Measurements from ENCODE around the gene PRKAR1B. TPM values are rescaled to one million over a fixed set of nuclear protein-coding genes. Genes with fewer than 3 reads are reported as not detected.

Gene PRKAR1B
- total and polyA plus RNA-seq, 2 donors: 13.7 to 15.4 TPM

DNA sequence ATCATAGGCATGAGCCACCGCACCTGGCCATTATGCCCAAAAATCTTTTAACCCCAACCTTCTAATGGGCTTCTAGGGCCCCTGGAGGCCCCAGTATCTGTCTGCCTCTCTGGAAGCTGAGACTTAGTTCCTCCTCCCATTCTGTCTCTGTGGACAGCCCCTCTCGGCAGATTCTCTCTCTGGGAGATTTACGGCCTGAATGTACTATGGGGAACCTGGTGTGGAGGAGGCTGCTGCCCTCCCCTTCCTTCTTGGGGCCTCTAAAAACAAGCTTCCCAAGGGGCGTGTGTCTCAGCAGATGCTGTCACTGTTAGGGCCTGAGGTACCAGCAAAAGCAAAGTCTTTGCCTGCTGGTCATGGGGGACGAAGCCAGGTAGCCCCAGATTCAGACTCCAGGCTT lies 35.8 kb upstream of the PRKAR1B start:
- Histone ChIP-seq H3K27me3 (ENCODE audit: control insufficient read depth in 2 of 2, insufficient read depth in 1 of 2, low read length in 1 of 2) (no peaks in the 10 kb centered on the region), H3K27ac (ENCODE audit: low read depth in 1 of 2, low read length in 1 of 2) (no peak overlapping the region), H3K4me3 (ENCODE audit: low read length in 2 of 2) (no peak overlapping the region), H3K9me3 (ENCODE audit: control insufficient read depth in 2 of 2, insufficient read depth in 1 of 2, low read length in 1 of 2) (peaks cover 0 to 7% of the 10 kb centered on the region in 2 donors), H3K4me1 (ENCODE audit: control insufficient read depth in 2 of 2, insufficient read depth in 2 of 2, low read length in 2 of 2) (no peaks in the 10 kb centered on the region), H3K36me3 (ENCODE audit: control insufficient read depth in 2 of 2, insufficient read depth in 2 of 2, low read length in 1 of 2) (peaks cover 44 to 45% of the 10 kb centered on the region in 2 donors)
- 88% methylated on average over 5 of the region's 5 CpGs for WGBS
- DNase-seq (ENCODE audit: low read depth in 6 of 9, low spot score in 9 of 9): no peak

DNA sequence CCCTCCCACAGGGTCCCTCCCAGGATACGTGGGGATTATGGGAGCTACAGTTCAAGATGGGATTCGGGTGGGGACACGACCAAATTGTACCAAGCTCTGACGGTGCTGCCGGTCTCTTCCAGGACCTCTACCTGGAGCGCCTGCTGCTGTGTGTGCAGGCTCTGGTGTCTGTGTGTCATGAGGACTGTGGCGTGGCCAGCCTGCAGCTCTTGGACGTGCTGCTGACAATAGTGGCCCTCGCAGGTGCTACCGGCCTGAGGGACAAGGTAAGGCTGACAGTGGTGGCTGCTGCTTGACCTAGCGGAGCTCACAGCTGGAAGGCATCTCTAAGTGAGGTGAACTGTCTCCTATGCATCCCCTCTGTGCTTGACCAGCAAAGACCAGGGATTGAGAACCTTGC lies 34.5 kb upstream of the PRKAR1B start:
- Histone ChIP-seq H3K4me3 (ENCODE audit: low read length in 2 of 2) (no peak overlapping the region), H3K4me1 (ENCODE audit: control insufficient read depth in 2 of 2, insufficient read depth in 2 of 2, low read length in 2 of 2) (no peaks in the 10 kb centered on the region), H3K27ac (ENCODE audit: low read depth in 1 of 2, low read length in 1 of 2) (no peak overlapping the region), H3K9me3 (ENCODE audit: control insufficient read depth in 2 of 2, insufficient read depth in 1 of 2, low read length in 1 of 2) (peaks cover 0 to 7% of the 10 kb centered on the region in 2 donors), H3K27me3 (ENCODE audit: control insufficient read depth in 2 of 2, insufficient read depth in 1 of 2, low read length in 1 of 2) (no peaks in the 10 kb centered on the region), H3K36me3 (ENCODE audit: control insufficient read depth in 2 of 2, insufficient read depth in 2 of 2, low read length in 1 of 2) (peaks cover 54 to 56% of the 10 kb centered on the region in 2 donors)
- DNase-seq (ENCODE audit: low read depth in 6 of 9, low spot score in 9 of 9): no peak
- 98% methylated on average over 11 of the region's 11 CpGs for WGBS

DNA sequence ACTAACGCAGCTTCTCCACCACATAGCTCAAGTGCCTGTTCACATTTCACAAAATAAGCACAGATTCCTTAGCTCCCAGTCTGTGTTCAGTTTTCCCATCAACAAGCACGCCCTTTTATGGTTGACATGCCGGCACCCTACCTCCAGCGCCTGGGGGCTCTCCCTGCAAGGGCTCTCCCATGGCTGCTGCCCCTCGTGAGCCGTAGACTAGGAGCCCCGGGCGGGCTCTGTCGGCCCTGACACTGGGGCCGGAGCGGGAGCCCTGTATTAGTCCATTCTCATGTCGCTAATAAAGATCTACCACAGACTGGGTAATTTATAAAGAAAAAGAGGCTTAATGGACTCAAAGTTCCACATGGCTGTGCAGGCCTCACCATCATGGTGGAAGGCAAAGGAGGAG lies 34.0 kb upstream of the PRKAR1B start:
- 98% methylated on average over 12 of the region's 12 CpGs for WGBS

DNA sequence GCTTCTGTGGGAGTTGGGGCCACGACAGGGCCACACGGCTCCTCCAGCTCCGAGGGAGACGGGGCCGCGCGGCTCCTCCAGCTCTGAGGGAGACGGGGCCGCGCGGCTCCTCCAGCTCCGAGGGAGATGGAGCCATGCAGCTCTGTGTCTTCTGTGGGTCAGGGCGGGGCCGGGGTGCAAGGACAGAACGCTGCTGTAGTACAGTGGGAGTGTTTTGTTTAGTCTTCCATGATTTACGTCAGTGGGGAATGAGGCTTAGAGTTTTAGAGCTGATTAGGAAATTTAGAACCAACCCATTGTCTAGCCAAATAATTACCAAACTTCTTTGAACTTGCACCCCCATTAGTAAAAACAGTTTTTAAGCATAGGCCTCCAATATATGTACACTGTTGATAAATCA lies 32.9 kb upstream of the PRKAR1B start:
- Histone ChIP-seq H3K36me3 (ENCODE audit: control insufficient read depth in 2 of 2, insufficient read depth in 2 of 2, low read length in 1 of 2) (peaks cover 54 to 55% of the 10 kb centered on the region in 2 donors), H3K4me1 (ENCODE audit: control insufficient read depth in 2 of 2, insufficient read depth in 2 of 2, low read length in 2 of 2) (no peaks in the 10 kb centered on the region), H3K4me3 (ENCODE audit: low read length in 2 of 2) (no peak overlapping the region), H3K9me3 (ENCODE audit: control insufficient read depth in 2 of 2, insufficient read depth in 1 of 2, low read length in 1 of 2) (no peaks in the 10 kb centered on the region), H3K27me3 (ENCODE audit: control insufficient read depth in 2 of 2, insufficient read depth in 1 of 2, low read length in 1 of 2) (no peaks in the 10 kb centered on the region), H3K27ac (ENCODE audit: low read depth in 1 of 2, low read length in 1 of 2) (no peak overlapping the region)
- 94% methylated on average over 16 of the region's 16 CpGs for WGBS
- DNase-seq (ENCODE audit: low read depth in 6 of 9, low spot score in 9 of 9): no peak

More for the DNA sequence above, 34.0 kb upstream of the PRKAR1B start:
- peaks cover 0 to 7% of the 10 kb centered on the region in 2 donors for H3K9me3 ChIP-seq (ENCODE audit: control insufficient read depth in 2 of 2, insufficient read depth in 1 of 2, low read length in 1 of 2)
- H3K27me3 ChIP-seq (ENCODE audit: control insufficient read depth in 2 of 2, insufficient read depth in 1 of 2, low read length in 1 of 2): no peaks in the 10 kb centered on the region
- H3K36me3 ChIP-seq (ENCODE audit: control insufficient read depth in 2 of 2, insufficient read depth in 2 of 2, low read length in 1 of 2): peaks cover 56% of the 10 kb centered on the region in 2 donors
- H3K4me3 ChIP-seq (ENCODE audit: low read length in 2 of 2): no peak overlapping the region
- DNase-seq (ENCODE audit: low read depth in 6 of 9, low spot score in 9 of 9): no peak
- H3K4me1 ChIP-seq (ENCODE audit: control insufficient read depth in 2 of 2, insufficient read depth in 2 of 2, low read length in 2 of 2): no peaks in the 10 kb centered on the region
- no peak overlapping the region for H3K27ac ChIP-seq (ENCODE audit: low read depth in 1 of 2, low read length in 1 of 2)

DNA sequence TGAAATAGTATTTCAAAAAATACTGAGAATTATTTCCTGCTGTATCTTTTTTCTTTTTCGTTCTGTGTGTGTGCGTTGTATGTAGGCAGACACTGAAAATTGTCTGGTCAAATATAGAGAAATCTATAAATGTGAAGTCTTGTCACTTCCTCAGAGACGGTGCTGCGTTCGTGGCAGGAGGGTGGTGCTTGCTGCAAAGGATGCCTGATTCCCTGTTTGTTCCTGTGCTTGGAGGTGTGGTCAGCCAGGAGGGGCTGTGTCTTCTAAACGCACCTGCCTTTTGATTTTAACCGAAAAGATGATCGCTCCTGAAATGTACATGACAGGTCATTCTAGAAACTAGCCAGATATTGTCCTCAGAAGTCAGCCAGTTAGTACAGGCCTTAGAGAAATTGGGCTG lies 32.5 kb upstream of the PRKAR1B start:
- H3K36me3 ChIP-seq (ENCODE audit: control insufficient read depth in 2 of 2, insufficient read depth in 2 of 2, low read length in 1 of 2): peaks cover 55 to 58% of the 10 kb centered on the region in 2 donors
- 87% methylated on average over 8 of the region's 8 CpGs for whole genome bisulfite sequencing
- H3K27ac ChIP-seq (ENCODE audit: low read depth in 1 of 2, low read length in 1 of 2): no peak overlapping the region

DNA sequence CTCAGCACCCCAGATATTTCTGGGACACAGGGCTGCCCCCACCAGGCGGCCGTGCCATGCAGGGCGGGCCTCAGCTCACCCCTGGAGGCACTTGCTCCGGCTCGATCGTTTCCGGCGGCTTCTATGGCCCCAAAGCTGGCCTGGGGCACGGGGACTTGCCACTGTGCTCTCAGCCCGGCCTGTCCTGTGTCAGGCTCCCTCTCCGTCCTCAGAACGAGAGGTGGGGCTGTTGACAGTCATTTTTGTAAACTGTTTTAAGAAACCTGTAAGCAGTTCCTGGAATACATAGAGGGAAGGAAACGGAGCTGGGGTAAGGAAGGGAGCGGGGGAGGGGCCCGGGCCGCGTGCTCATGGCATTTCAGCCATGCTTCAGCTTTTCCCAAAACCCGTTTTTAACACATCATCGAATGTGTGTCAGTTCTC lies 30.7 kb upstream of the PRKAR1B start:
- WGBS: 91% methylated on average over 19 of the region's 19 CpGs
- no peak overlapping the region for H3K27ac ChIP-seq (ENCODE audit: low read depth in 1 of 2, low read length in 1 of 2)
- no peaks in the 10 kb centered on the region for H3K9me3 ChIP-seq (ENCODE audit: control insufficient read depth in 2 of 2, insufficient read depth in 1 of 2, low read length in 1 of 2)
- peaks cover 38 to 42% of the 10 kb centered on the region in 2 donors for H3K36me3 ChIP-seq (ENCODE audit: control insufficient read depth in 2 of 2, insufficient read depth in 2 of 2, low read length in 1 of 2)
- DNase-seq (ENCODE audit: low read depth in 6 of 9, low spot score in 9 of 9): no peak
- H3K27me3 ChIP-seq (ENCODE audit: control insufficient read depth in 2 of 2, insufficient read depth in 1 of 2, low read length in 1 of 2): no peaks in the 10 kb centered on the region
- no peak overlapping the region for H3K4me3 ChIP-seq (ENCODE audit: low read length in 2 of 2)
- no peaks in the 10 kb centered on the region for H3K4me1 ChIP-seq (ENCODE audit: control insufficient read depth in 2 of 2, insufficient read depth in 2 of 2, low read length in 2 of 2)

More for the DNA sequence above, 32.5 kb upstream of the PRKAR1B start:
- DNase-seq (ENCODE audit: low read depth in 6 of 9, low spot score in 9 of 9): no peak
- Histone ChIP-seq H3K9me3 (ENCODE audit: control insufficient read depth in 2 of 2, insufficient read depth in 1 of 2, low read length in 1 of 2) (no peaks in the 10 kb centered on the region), H3K27me3 (ENCODE audit: control insufficient read depth in 2 of 2, insufficient read depth in 1 of 2, low read length in 1 of 2) (no peaks in the 10 kb centered on the region), H3K4me3 (ENCODE audit: low read length in 2 of 2) (no peak overlapping the region), H3K4me1 (ENCODE audit: control insufficient read depth in 2 of 2, insufficient read depth in 2 of 2, low read length in 2 of 2) (no peaks in the 10 kb centered on the region)

DNA sequence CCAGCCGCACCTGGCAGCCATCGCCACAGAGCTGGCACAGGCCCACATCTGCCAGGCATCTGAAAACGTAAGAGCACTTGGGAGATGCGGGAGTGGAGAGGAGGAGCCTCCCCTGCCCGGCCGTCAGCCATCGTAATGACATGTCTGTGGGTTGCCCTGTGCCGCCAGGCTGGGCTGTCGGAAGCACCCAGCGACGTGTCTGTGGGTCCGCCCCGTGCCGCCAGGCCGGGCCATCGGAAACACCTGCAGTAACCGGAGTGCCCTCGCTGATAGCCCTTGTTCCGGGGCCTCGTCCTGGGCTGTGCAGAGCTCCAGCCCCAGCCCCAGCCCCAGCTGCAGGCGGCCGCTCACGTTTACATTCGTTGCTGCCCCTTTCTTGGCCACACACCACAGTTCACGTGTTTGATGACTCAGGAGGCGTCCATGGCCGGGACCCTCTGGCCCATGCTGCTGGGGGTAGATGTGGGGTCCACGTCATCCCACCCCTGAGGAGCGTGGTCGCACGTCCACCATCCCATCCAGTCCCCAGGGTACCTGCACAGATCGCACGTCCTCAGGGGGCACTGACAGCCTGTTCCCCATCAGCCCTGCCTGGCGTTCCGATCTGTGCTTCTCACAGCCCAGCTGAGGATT lies 30.0 kb upstream of the PRKAR1B start:
- no peak overlapping the region for H3K4me3 ChIP-seq (ENCODE audit: low read length in 2 of 2)
- H3K9me3 ChIP-seq (ENCODE audit: control insufficient read depth in 2 of 2, insufficient read depth in 1 of 2, low read length in 1 of 2): no peaks in the 10 kb centered on the region
- H3K27ac ChIP-seq (ENCODE audit: low read depth in 1 of 2, low read length in 1 of 2): no peak overlapping the region
- WGBS: 98% methylated on average over 35 of the region's 35 CpGs
- H3K36me3 ChIP-seq (ENCODE audit: control insufficient read depth in 2 of 2, insufficient read depth in 2 of 2, low read length in 1 of 2): peaks cover 38 to 44% of the 10 kb centered on the region in 2 donors
- no peaks in the 10 kb centered on the region for H3K4me1 ChIP-seq (ENCODE audit: control insufficient read depth in 2 of 2, insufficient read depth in 2 of 2, low read length in 2 of 2)
- H3K27me3 ChIP-seq (ENCODE audit: control insufficient read depth in 2 of 2, insufficient read depth in 1 of 2, low read length in 1 of 2): no peaks in the 10 kb centered on the region
- no peak for DNase-seq (ENCODE audit: low read depth in 6 of 9, low spot score in 9 of 9)

DNA sequence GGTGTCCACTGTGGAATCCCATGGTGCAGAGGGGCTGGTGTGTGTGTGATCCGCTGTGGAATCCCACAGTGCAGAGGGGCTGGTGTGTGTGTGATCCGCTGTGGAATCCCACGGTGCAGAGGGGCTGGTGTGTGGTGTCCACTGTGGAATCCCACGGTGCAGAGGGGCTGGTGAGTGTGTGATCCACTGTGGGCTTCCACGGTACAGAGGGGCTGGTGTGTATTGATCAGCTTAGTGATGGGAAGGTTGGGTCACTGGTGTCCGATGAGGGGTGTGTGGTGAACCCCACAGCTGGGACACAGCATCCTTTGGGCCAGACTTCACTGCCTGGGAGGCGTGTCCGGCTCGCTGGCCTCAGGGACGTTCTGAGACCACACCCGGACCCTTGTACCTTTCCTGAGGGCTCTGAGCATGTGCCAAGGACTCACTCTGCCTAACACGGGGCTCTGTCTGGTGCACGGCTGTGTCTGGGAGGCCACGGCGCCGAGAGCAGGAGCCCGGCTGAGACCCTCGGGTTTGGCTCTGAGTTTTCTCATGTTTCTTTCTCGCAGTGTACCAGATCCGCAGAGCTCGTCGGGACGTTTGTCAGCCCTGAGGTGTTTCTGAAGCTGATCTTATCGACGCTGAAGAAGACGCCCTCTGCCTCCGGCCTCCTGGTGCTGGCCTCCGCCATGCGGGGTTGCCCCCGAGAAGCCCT lies 29.3 kb upstream of the PRKAR1B start:
- no peak overlapping the region for H3K4me3 ChIP-seq (ENCODE audit: low read length in 2 of 2)
- H3K27ac ChIP-seq (ENCODE audit: low read depth in 1 of 2, low read length in 1 of 2): no peak overlapping the region
- no peak for DNase-seq (ENCODE audit: low read depth in 6 of 9, low spot score in 9 of 9)
- peaks cover 32 to 41% of the 10 kb centered on the region in 2 donors for H3K36me3 ChIP-seq (ENCODE audit: control insufficient read depth in 2 of 2, insufficient read depth in 2 of 2, low read length in 1 of 2)
- no peaks in the 10 kb centered on the region for H3K9me3 ChIP-seq (ENCODE audit: control insufficient read depth in 2 of 2, insufficient read depth in 1 of 2, low read length in 1 of 2)
- H3K4me1 ChIP-seq (ENCODE audit: control insufficient read depth in 2 of 2, insufficient read depth in 2 of 2, low read length in 2 of 2): no peaks in the 10 kb centered on the region
- no peaks in the 10 kb centered on the region for H3K27me3 ChIP-seq (ENCODE audit: control insufficient read depth in 2 of 2, insufficient read depth in 1 of 2, low read length in 1 of 2)
- WGBS: 97% methylated on average over 30 of the region's 30 CpGs

DNA sequence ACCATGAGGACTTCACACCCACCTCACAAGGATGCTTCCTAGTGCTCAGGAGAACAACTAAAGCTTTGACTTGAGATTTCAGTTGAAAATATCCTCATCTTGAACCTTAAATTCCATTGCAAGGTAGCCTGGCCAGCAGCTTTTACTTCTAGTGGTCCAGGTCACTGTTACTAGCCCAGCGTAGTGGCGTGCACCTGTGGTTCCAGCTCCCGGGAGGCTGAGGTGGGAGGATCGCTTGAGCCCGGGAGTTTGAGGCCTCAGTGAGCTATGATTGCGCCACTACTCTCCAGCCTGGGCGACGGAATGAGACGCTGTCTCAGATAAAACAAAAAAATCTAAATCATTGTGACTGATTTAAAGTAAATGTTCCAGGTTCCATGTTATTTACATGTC lies 28.3 kb upstream of the PRKAR1B start:
- Histone ChIP-seq H3K4me3 (ENCODE audit: low read length in 2 of 2) (no peak overlapping the region), H3K9me3 (ENCODE audit: control insufficient read depth in 2 of 2, insufficient read depth in 1 of 2, low read length in 1 of 2) (no peaks in the 10 kb centered on the region), H3K27me3 (ENCODE audit: control insufficient read depth in 2 of 2, insufficient read depth in 1 of 2, low read length in 1 of 2) (no peaks in the 10 kb centered on the region), H3K27ac (ENCODE audit: low read depth in 1 of 2, low read length in 1 of 2) (no peak overlapping the region), H3K36me3 (ENCODE audit: control insufficient read depth in 2 of 2, insufficient read depth in 2 of 2, low read length in 1 of 2) (peaks cover 28 to 38% of the 10 kb centered on the region in 2 donors), H3K4me1 (ENCODE audit: control insufficient read depth in 2 of 2, insufficient read depth in 2 of 2, low read length in 2 of 2) (no peaks in the 10 kb centered on the region)
- whole genome bisulfite sequencing: 87% methylated on average over 9 of the region's 9 CpGs
- DNase-seq (ENCODE audit: low read depth in 6 of 9, low spot score in 9 of 9): no peak
